Endothelial cell of umbilical vein (primary cell): ENCODE results near the gene TMEM208. TPM values are rescaled to one million over a fixed set of nuclear protein-coding genes. Genes with fewer than 3 reads are reported as not detected.

Experiments used
- BruUV-seq: library from RNA; stranded (reverse); fragments of 400-500 nt; replicated peaks from 2 replicates; lab custom pipeline; 2021; lab: Mats Ljungman, UMichigan
- CTCF ChIA-PET: fragments of 300-600, 350-600 bp; sonication (Branson Sonifier 250); formaldehyde crosslinking; loops from one replicate; lab custom pipeline; 2021; ENCODE audit warnings: antibody characterized with exemption, inconsistent platforms; lab: Charles Lee
- POLR2A ChIA-PET: fragments of 300-600, 350-600 bp; sonication (Branson Sonifier 250); formaldehyde crosslinking; loops from one replicate; lab custom pipeline; 2021; ENCODE audit warnings: antibody characterized with exemption, inconsistent platforms; lab: Charles Lee
- DNase-seq: peaks from one replicate; pipeline ENCODE4 v3.0.0-alpha.2; 2011; ENCODE audit warnings: low read depth, low spot score
- FAIRE-seq: peaks from 2 replicates; lab custom pipeline; 2011; peaks lifted over from hg19 to GRCh38; lab: Jason Lieb, UNC
- H2AFZ ChIP-seq: 2 replicates; pipeline ENCODE4 v1.6.0; 2012; ENCODE audit warnings: low read depth, low read length, control low read depth, inconsistent platforms
- H3K27ac ChIP-seq: 2 replicates; pipeline ENCODE4 v1.5.1; 2011; ENCODE audit warnings: low read depth, mild to moderate bottlenecking, control low read depth, low read length, moderate library complexity; ENCODE audit not compliant: insufficient read depth
- H3K27me3 ChIP-seq, 2 experiments: 2 replicates each; pipeline versions ENCODE4 v1.6.0 to v1.6.1; 2011; ENCODE audit warnings: low read length in 2 of 2, mixed read lengths in 1 of 2; ENCODE audit not compliant: control insufficient read depth in 2 of 2, insufficient read depth in 2 of 2
- H3K36me3 ChIP-seq, 2 experiments: 2 replicates in 1 of 2; 3 replicates in 1 of 2; pipeline ENCODE4 v1.5.1; 2011; ENCODE audit warnings: low read length in 2 of 2, mild to moderate bottlenecking in 1 of 2, moderate library complexity in 1 of 2; ENCODE audit not compliant: control insufficient read depth in 2 of 2, insufficient read depth in 2 of 2; ENCODE audit errors: extremely low read depth in 1 of 2
- H3K4me1 ChIP-seq: 3 replicates; pipeline ENCODE4 v1.5.1; 2011; ENCODE audit warnings: mild to moderate bottlenecking, low read length; ENCODE audit not compliant: control insufficient read depth, insufficient read depth; ENCODE audit errors: extremely low read depth
- H3K4me2 ChIP-seq: 2 replicates; pipeline ENCODE4 v1.6.1; 2011; ENCODE audit warnings: low read length, control low read depth, mixed read lengths; ENCODE audit not compliant: insufficient read depth
- H3K4me3 ChIP-seq, 3 experiments: fragments of 200-600 bp in 1 of 3; sonication (generic), shearing (Covaris generic) in 1 of 3; replicated peaks in 1 of 3; 2 replicates each; pipeline ENCODE4 v1.5.1; 2011 to 2016; ENCODE audit warnings: control low read depth in 3 of 3, low read length in 3 of 3, mild to moderate bottlenecking in 2 of 3, inconsistent platforms in 1 of 3, low read depth in 1 of 3, moderate library complexity in 1 of 3; ENCODE audit not compliant: insufficient read depth in 1 of 3
- H3K79me2 ChIP-seq: 2 replicates; pipeline ENCODE4 v1.6.0; 2012; ENCODE audit warnings: low read length, inconsistent platforms; ENCODE audit not compliant: control insufficient read depth, insufficient read depth
- H3K9ac ChIP-seq: replicated peaks from 2 replicates; pipeline ENCODE3; 2011; ENCODE audit warnings: low read length, control low read depth; ENCODE audit not compliant: insufficient read depth; ENCODE audit errors: extremely low read depth
- H3K9me1 ChIP-seq: replicated peaks from 3 replicates; pipeline ENCODE4 v1.6.0; 2011; ENCODE audit warnings: mild to moderate bottlenecking, low read length; ENCODE audit not compliant: control insufficient read depth, insufficient read depth; ENCODE audit errors: extremely low read depth
- H3K9me3 ChIP-seq: replicated peaks from 2 replicates; pipeline ENCODE4 v1.5.1; 2012; ENCODE audit warnings: low read length, inconsistent platforms; ENCODE audit not compliant: control insufficient read depth, insufficient read depth
- H4K20me1 ChIP-seq: replicated peaks from 2 replicates; pipeline ENCODE3; 2011; ENCODE audit warnings: mild to moderate bottlenecking, low read length; ENCODE audit not compliant: control insufficient read depth, insufficient read depth; ENCODE audit errors: extremely low read depth
- CTCF ChIP-seq, 2 donors: IDR thresholded peaks; 1 replicate in 1 of 2; 2 replicates in 1 of 2; pipeline ENCODE4 v1.5.1; 2011; ENCODE audit warnings: low read length in 2 of 2, mild to moderate bottlenecking in 2 of 2, moderate library complexity in 2 of 2, control low read depth in 1 of 2, inconsistent platforms in 1 of 2, low read depth in 1 of 2; ENCODE audit not compliant: insufficient read depth in 1 of 2; ENCODE audit errors: extremely low read depth in 1 of 2
- EZH2 ChIP-seq: IDR thresholded peaks from 2 replicates; pipeline ENCODE4 v1.6.1; 2012; ENCODE audit warnings: borderline replicate concordance, low read depth, mild to moderate bottlenecking, moderate library complexity, low read length, inconsistent platforms; ENCODE audit not compliant: severe bottlenecking
- FOS ChIP-seq: IDR thresholded peaks from 2 replicates; pipeline ENCODE4 v1.6.1; 2011; ENCODE audit warnings: mild to moderate bottlenecking, low read length, moderate library complexity, borderline replicate concordance; ENCODE audit not compliant: insufficient read depth
- GATA2 ChIP-seq: IDR thresholded peaks from 2 replicates; pipeline ENCODE4 v1.7.0; 2011; ENCODE audit warnings: low read depth, mild to moderate bottlenecking, moderate library complexity, mixed read lengths, low read length; ENCODE audit not compliant: insufficient read length, insufficient read depth
- JUN ChIP-seq: IDR thresholded peaks from 2 replicates; pipeline ENCODE4 v1.6.1; 2011; ENCODE audit warnings: borderline replicate concordance, low read depth; ENCODE audit not compliant: insufficient read length, insufficient read depth
- MAX ChIP-seq: IDR thresholded peaks from 2 replicates; pipeline ENCODE4 v1.6.1; 2011; ENCODE audit not compliant: insufficient read depth, insufficient read length
- MYC ChIP-seq: IDR thresholded peaks from one replicate; pipeline ENCODE4 v1.6.1; 2011; ENCODE audit warnings: mild to moderate bottlenecking, low read depth, low read length
- POLR2A ChIP-seq: IDR thresholded peaks from 2 replicates; pipeline ENCODE4 v1.6.1; 2012; ENCODE audit warnings: low read depth, mild to moderate bottlenecking, control low read depth, low read length
- POLR2AphosphoS5 ChIP-seq: IDR thresholded peaks from 2 replicates; pipeline ENCODE4 v1.6.1; 2012; ENCODE audit warnings: low read depth, mild to moderate bottlenecking, control low read depth, low read length, moderate library complexity; ENCODE audit not compliant: insufficient read depth
- dilution Hi-C: fragments of 300-500 bp; cut with MboI; formaldehyde crosslinking; loops from one replicate; pipeline ENCODE4 v1.15.0; 2019; ENCODE audit warnings: low sequenced_read_pairs; ENCODE audit not compliant: extremely low pct_ligation_motif_present
- intact Hi-C: fragments of 100-400 bp; cut with micrococcal nuclease; formaldehyde crosslinking; loops from one replicate; pipeline ENCODE4 v1.10.0; 2022
- polyA plus RNA-seq, 4 experiments: library from polyadenylated mRNA; depleted of rRNA in 3 of 4; stranded (reverse) in 3 of 4; unstranded in 1 of 4; fragments of >200 nt; gene quantifications; 2 replicates each; pipeline versions ENCODE4 v1.2.1 to v1.2.3, GENCODE V29; 2011 to 2012; ENCODE audit warnings: missing spikeins in 1 of 4
- total RNA-seq: library from RNA; stranded (reverse); gene quantifications from 2 replicates; pipeline ENCODE4 v1.2.3, GENCODE V29; 2021

The TMEM208 gene
- total and polyA plus RNA-seq, 2 donors (not counting 3 experiments of a cell fraction or from before 2014, with no cell fraction given), result 35.3 to 94.0 TPM

- dilution Hi-C loops, result no loop called here
- DNase-seq (no peak), FAIRE-seq (no peak)
- no TSS peak for BruUV-seq
- Histone ChIP-seq H4K20me1 (no peaks in the 10 kb centered on the region), H3K27me3 (no peaks in the 10 kb centered on the region), H3K79me2 (peaks cover 2% of the 10 kb centered on the region), H3K9me1 (no peaks in the 10 kb centered on the region), H3K4me3 (no peak overlapping the region), H3K4me2 (no peak overlapping the region), H3K36me3 (peaks cover 9 to 50% of the 10 kb centered on the region in 2 experiments), H3K4me1 (peaks cover 2% of the 10 kb centered on the region), H3K9me3 (no peaks in the 10 kb centered on the region), H2AFZ (no peak overlapping the region), H3K9ac (no peak overlapping the region), H3K27ac (no peak overlapping the region)
- TF ChIP-seq GATA2, result no peak
- no peak for TF ChIP-seq JUN
- TF ChIP-seq FOS, result no peak
- TF ChIP-seq EZH2, result no peak
- no peak for TF ChIP-seq POLR2AphosphoS5
- TF ChIP-seq POLR2A, result no peak
- no peak for TF ChIP-seq MYC
- no peak for TF ChIP-seq MAX
- no peak for TF ChIP-seq CTCF (IDR thresholded peaks at IDR 0.05; ENCODE audit: extremely low read depth in 1 of 2, insufficient read depth in 1 of 2, low read depth in 1 of 2, low read length in 2 of 2)
- CTCF ChIA-PET, result interaction anchor here (0.9 to 1.6 kb wide), 3 partner anchors 9 to 46 kb away, joined by 3 to 6 read pairs (median 5); partner anchors contain the start of gene E2F4
- POLR2A ChIA-PET, result interaction anchor here (0.6 kb wide), 2 partner anchors 56 to 137 kb away, joined by 3 read pairs; no protein-coding TSS in a partner anchor
- intact Hi-C loops, result no loop called here
These were observed 25.3 kb upstream of the TMEM208 start for GRCh38 chr16:67201411-67202345.
